ENCODE data around the gene EEF1AKMT3. TPM values are rescaled to one million over a fixed set of nuclear protein-coding genes. Genes with fewer than 3 reads are reported as not detected.

Gene EEF1AKMT3
- total and polyA plus RNA-seq, 2 of the 4 experiments (the other 2 are of a cell fraction): 3.2 to 8.1 TPM

DNA sequence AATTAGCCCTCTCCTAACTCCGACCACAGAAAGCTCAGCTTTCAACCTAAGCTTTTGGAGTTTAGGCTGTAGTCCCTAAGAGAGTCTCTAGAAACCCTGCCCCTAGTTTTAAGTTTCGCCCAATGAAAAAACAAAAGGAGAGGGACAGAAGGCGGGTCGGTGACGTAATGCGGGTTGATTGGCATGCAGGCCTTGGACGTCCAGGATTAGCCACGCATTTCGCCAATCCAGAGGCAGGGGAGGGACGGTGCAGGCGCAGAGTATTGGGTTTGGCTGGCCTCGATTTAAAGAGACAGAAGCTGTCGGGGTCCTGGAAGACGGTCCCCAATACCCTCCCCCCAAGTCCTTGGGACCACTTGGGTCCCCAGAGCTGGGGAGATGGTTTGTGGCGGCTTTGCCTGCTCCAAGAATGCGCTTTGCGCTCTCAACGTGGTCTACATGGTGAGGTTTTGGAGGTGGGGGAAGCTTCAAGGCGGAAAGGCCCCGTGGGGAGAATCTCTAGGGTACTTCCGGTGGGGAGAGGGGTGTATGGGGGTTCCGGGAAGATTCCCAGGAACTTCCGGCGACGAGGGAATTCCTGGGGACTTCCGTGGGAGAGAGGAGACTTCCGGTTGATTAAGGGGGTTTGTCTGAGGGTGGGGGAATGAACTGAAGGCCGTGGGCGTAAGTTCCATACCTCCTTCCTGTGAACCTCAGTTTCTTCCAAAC lies 27.5 kb upstream of the EEF1AKMT3 start, which contains the start of gene TSPAN31:
TSS of gene TSPAN31 (plus strand) at position 263 of the 708 bp plus-strand sequence. CDS start at position 379, 116 bp downstream.
- peak; percentile 95 for ATAC-seq (ENCODE audit: low read depth)
- POLR2A ChIA-PET (ENCODE audit: unreplicated experiment): interaction anchor here (1.0 to 1.1 kb wide), 2 partner anchors 19 to 27 kb away, joined by 4 to 5 read pairs; partner anchors contain the start of genes EEF1AKMT3 and METTL1

More for the DNA sequence above, 27.5 kb upstream of the EEF1AKMT3 start, which contains the start of gene TSPAN31:
- Histone ChIP-seq H3K9ac (ENCODE audit: low read depth, low read length) (peak within 1 kb of the TSS; percentile 90), H3K4me3 (ENCODE audit: insufficient read depth, low read depth, low read length) (peak within 1 kb of the TSS; percentile 69), H4K20me1 (ENCODE audit: insufficient read depth, low read length) (no peaks in the 10 kb centered on the region), H2BK15ac (ENCODE audit: low read depth, low read length) (peak within 1 kb of the TSS; percentile 9; the same call in 1 of the 3 replicates), H3K14ac (replicated peaks; ENCODE audit: low read depth, low read length) (peak within 1 kb of the TSS; percentile 100), H3K36me3 (ENCODE audit: control insufficient read depth, insufficient read depth, low read length) (peaks cover 14% of the 10 kb centered on the region), H3K4ac (ENCODE audit: low read depth, low read length) (peak within 1 kb of the TSS; percentile 100), H4K8ac (ENCODE audit: low read depth in 2 of 2, low read length in 2 of 2) (peak within 1 kb of the TSS; percentile 74 to 100), H3K4me2 (ENCODE audit: low read depth, low read length) (peak within 1 kb of the TSS; percentile 94), H3K9me1 (ENCODE audit: insufficient read depth, low read length) (peaks cover 6% of the 10 kb centered on the region), H3K27me3 (ENCODE audit: control insufficient read depth, insufficient read depth, low read length) (peaks cover 22% of the 10 kb centered on the region), H2BK120ac (ENCODE audit: low read depth, low read length) (peak within 1 kb of the TSS; percentile 83), H3K18ac (ENCODE audit: low read depth, low read length) (peak within 1 kb of the TSS; percentile 89), H3K9me3 (ENCODE audit: control insufficient read depth, insufficient read depth, low read length) (no peaks in the 10 kb centered on the region), H4K91ac (ENCODE audit: insufficient read depth, low read depth, low read length) (peak within 1 kb of the TSS; percentile 96), H2BK5ac (ENCODE audit: low read depth, low read length, poor library complexity, severe bottlenecking) (peak within 1 kb of the TSS; percentile 92), H2BK20ac (ENCODE audit: low read depth, low read length) (peak within 1 kb of the TSS; percentile 28; the same call in 1 of the 2 replicates), H3K4me1 (ENCODE audit: control insufficient read depth, insufficient read depth, low read length) (peaks cover 3% of the 10 kb centered on the region), H2AK9ac (replicated peaks; ENCODE audit: low read depth, low read length, poor library complexity) (peak within 1 kb of the TSS; percentile 99), H3K79me1 (ENCODE audit: low read depth in 1 of 2, low read length in 2 of 2) (peaks cover 13 to 36% of the 10 kb centered on the region in 2 experiments; a peak in 3 of 4 replicates), H2AK5ac (ENCODE audit: low read depth, low read length) (peak within 1 kb of the TSS; percentile 98), H2AFZ (replicated peaks; ENCODE audit: low read length, poor library complexity) (peak within 1 kb of the TSS; percentile 96), H3K56ac (ENCODE audit: extremely low read depth, insufficient read depth, low read length) (peak within 1 kb of the TSS; percentile 97), H3K27ac (ENCODE audit: insufficient read depth, low read length) (peak within 1 kb of the TSS; percentile 93), H3K23ac (ENCODE audit: low read depth, low read length) (peak within 1 kb of the TSS; percentile 98), H4K5ac (ENCODE audit: low read depth, low read length) (peak within 1 kb of the TSS; percentile 91)
- no peak for TF ChIP-seq SMC3 (IDR thresholded peaks at IDR 0.05; ENCODE audit: low read depth, low read length)
- TF ChIP-seq, protein P1, sequence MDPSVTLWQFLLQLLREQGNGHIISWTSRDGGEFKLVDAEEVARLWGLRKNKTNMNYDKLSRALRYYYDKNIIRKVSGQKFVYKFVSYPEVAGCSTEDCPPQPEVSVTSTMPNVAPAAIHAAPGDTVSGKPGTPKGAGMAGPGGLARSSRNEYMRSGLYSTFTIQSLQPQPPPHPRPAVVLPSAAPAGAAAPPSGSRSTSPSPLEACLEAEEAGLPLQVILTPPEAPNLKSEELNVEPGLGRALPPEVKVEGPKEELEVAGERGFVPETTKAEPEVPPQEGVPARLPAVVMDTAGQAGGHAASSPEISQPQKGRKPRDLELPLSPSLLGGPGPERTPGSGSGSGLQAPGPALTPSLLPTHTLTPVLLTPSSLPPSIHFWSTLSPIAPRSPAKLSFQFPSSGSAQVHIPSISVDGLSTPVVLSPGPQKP (IDR thresholded peaks at IDR 0.05; ENCODE audit: borderline replicate concordance, low read depth, low read length): no peak
- TF ChIP-seq NFE2L2 (IDR thresholded peaks at IDR 0.05; ENCODE audit: low read depth, low read length): no peak
- TF ChIP-seq CHD1 (IDR thresholded peaks at IDR 0.05; ENCODE audit: low read depth, low read length): peak; percentile 81; the same call in 1 of the 2 replicates
- TF ChIP-seq MAZ (IDR thresholded peaks at IDR 0.05; ENCODE audit: borderline replicate concordance, low read depth, low read length): peak; percentile 43; the same call in 1 of the 2 replicates
- TF ChIP-seq POLR2A (IDR thresholded peaks at IDR 0.05; ENCODE audit: low read depth, low read length): peak; percentile 81; the same call in 1 of the 2 replicates
- TF ChIP-seq BHLHE40 (IDR thresholded peaks at IDR 0.05; ENCODE audit: low read depth, low read length): no peak
- peak; percentile 44; the same call in 1 of the 2 replicates for TF ChIP-seq RFX5 (IDR thresholded peaks at IDR 0.05; ENCODE audit: low read depth, low read length)
- TF ChIP-seq, protein P2, sequence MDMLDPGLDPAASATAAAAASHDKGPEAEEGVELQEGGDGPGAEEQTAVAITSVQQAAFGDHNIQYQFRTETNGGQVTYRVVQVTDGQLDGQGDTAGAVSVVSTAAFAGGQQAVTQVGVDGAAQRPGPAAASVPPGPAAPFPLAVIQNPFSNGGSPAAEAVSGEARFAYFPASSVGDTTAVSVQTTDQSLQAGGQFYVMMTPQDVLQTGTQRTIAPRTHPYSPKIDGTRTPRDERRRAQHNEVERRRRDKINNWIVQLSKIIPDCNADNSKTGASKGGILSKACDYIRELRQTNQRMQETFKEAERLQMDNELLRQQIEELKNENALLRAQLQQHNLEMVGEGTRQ (IDR thresholded peaks at IDR 0.05; ENCODE audit: low read depth, low read length): no peak
- no peak for TF ChIP-seq MXI1 (IDR thresholded peaks at IDR 0.05; ENCODE audit: borderline replicate concordance, low read depth, low read length)
- no peak for TF ChIP-seq FOS (IDR thresholded peaks at IDR 0.05; ENCODE audit: low read depth, low read length)
- TF ChIP-seq RAD21 (IDR thresholded peaks at IDR 0.05; ENCODE audit: low read length): no peak
- peak; percentile 86 for TF ChIP-seq CEBPB (IDR thresholded peaks at IDR 0.05; ENCODE audit: low read depth, low read length)
- dilution Hi-C loops (cut with HindIII; ENCODE audit: low sequenced_read_pairs, unreplicated experiment): no loop called here
- peak; percentile 99 for DNase-seq
- in situ Hi-C loops (cut with MboI; ENCODE audit: low sequenced_read_pairs): no loop called here
- WGBS, 2 experiments (ENCODE audit: extremely low coverage in 2 of 2, insufficient read length in 1 of 2): 0% methylated on average over 12 of the region's 29 CpGs; no CpG with 5 or more reads in 1 of the 2 experiments
- no TSS peak for BruUV-seq (replicated peaks)
- CTCF ChIA-PET: interaction anchor here (1.9 kb wide), 1 partner anchor 9 kb away, joined by 6 read pairs; no protein-coding TSS in a partner anchor
- intact Hi-C loops (cut with micrococcal nuclease): no loop called here
